ENCODE data around the gene GRK6.

Gene GRK6

GRCh38 chr5:177439518-177440053 lies 13.1 kb downstream of the GRK6 start:
- DNase-seq (ENCODE audit: low read depth in 2 of 3, low spot score in 2 of 3): no peak

- no peak for DNase-seq (ENCODE audit: low read depth in 2 of 3, low spot score in 2 of 3)
Observed at GRCh38 chr5:177440211-177440989, 13.9 kb downstream of the GRK6 start.

GRCh38 chr5:177440990-177441780 lies 14.7 kb downstream of the GRK6 start:
- DNase-seq (ENCODE audit: low read depth in 2 of 3, low spot score in 2 of 3): no peak

- no peak for DNase-seq (ENCODE audit: low read depth in 2 of 3, low spot score in 2 of 3)
Observed at GRCh38 chr5:177442066-177442826, 15.8 kb downstream of the GRK6 start.

- no peak for DNase-seq (ENCODE audit: low read depth in 2 of 3, low spot score in 2 of 3)
Observed at GRCh38 chr5:177443144-177443983, 16.9 kb downstream of the GRK6 start.

- DNase-seq (ENCODE audit: low read depth in 2 of 3, low spot score in 2 of 3): no peak
Observed at GRCh38 chr5:177444106-177445051, 17.9 kb downstream of the GRK6 start.

- DNase-seq (ENCODE audit: low read depth in 2 of 3, low spot score in 2 of 3): no peak
Observed at GRCh38 chr5:177445052-177445916, 18.8 kb downstream of the GRK6 start.

GRCh38 chr5:177445917-177446199 lies 19.4 kb downstream of the GRK6 start:
- no peak for DNase-seq (ENCODE audit: low read depth in 2 of 3, low spot score in 2 of 3)

- no peak for DNase-seq (ENCODE audit: low read depth in 2 of 3, low spot score in 2 of 3)
Observed at GRCh38 chr5:177446200-177447065, 20.0 kb downstream of the GRK6 start, which contains the start of gene PRR7. Gene PRR7 (plus strand): TSS chr5:177446814. CDS start chr5:177455068, 8,254 bp downstream.

GRCh38 chr5:177447066-177447610 lies 20.7 kb downstream of the GRK6 start:
- DNase-seq (ENCODE audit: low read depth in 2 of 3, low spot score in 2 of 3): no peak

GRCh38 chr5:177447611-177448243 lies 21.3 kb downstream of the GRK6 start:
- DNase-seq (ENCODE audit: low read depth in 2 of 3, low spot score in 2 of 3): no peak

GRCh38 chr5:177448244-177448950 lies 21.9 kb downstream of the GRK6 start:
- no peak for DNase-seq (ENCODE audit: low read depth in 2 of 3, low spot score in 2 of 3)

GRCh38 chr5:177449140-177450061 lies 22.9 kb downstream of the GRK6 start:
- DNase-seq (ENCODE audit: low read depth in 2 of 3, low spot score in 2 of 3): no peak

GRCh38 chr5:177450667-177451424 lies 24.4 kb downstream of the GRK6 start:
- DNase-seq (ENCODE audit: low read depth in 2 of 3, low spot score in 2 of 3): no peak

Data from activated CD8-positive, alpha-beta memory T cell treated with anti-CD3 and anti-CD28 coated beads for 48 hours (primary cell).